ENCODE data around the gene GLTPD2.

The GLTPD2 gene

DNA sequence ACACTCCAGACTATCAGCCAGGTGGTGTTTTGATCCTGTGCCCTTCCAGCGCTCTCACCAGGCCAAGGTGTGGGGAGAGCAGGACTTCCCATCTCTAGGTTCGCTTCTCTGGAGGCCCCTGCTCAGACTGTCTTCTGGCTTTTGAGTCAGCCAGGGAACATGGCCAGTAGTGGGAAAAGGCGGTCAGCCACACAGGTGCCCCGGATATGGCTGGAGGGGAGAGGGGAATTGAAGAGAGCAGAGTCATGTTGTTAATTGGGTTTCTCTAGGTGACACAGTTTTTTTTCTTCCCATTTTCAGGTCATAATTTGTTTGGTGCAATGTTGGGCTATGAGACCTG lies 45.9 kb downstream of the GLTPD2 start:
- TF ChIP-seq, protein P1, sequence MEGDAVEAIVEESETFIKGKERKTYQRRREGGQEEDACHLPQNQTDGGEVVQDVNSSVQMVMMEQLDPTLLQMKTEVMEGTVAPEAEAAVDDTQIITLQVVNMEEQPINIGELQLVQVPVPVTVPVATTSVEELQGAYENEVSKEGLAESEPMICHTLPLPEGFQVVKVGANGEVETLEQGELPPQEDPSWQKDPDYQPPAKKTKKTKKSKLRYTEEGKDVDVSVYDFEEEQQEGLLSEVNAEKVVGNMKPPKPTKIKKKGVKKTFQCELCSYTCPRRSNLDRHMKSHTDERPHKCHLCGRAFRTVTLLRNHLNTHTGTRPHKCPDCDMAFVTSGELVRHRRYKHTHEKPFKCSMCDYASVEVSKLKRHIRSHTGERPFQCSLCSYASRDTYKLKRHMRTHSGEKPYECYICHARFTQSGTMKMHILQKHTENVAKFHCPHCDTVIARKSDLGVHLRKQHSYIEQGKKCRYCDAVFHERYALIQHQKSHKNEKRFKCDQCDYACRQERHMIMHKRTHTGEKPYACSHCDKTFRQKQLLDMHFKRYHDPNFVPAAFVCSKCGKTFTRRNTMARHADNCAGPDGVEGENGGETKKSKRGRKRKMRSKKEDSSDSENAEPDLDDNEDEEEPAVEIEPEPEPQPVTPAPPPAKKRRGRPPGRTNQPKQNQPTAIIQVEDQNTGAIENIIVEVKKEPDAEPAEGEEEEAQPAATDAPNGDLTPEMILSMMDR (IDR thresholded peaks at IDR 0.05; ENCODE audit: insufficient read depth, missing control alignments) = no peak
- FAIRE-seq (no peak), DNase-seq (ENCODE audit: insufficient read length, low spot score) (no peak)

DNA sequence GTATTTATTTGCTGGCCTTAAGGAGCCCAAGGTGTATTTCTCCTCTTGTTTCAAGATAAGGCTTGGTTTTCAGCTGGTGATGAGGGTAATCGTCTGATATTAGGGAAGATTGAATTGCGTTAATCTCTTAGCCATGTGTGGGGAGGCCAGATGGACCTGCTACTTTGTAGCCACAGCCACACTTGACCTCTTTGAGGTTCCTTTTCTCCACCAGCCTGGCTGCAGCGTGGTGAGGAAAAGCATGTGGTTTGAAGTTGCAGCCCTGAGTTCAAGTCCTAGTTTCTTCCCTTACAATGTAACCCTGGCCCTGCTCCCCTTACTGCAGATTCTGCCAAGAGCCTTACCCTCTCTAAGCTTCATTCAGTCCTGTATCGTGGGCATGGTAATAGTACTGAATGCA lies 47.5 kb downstream of the GLTPD2 start:
- DNase-seq (ENCODE audit: insufficient read length, low spot score) (no peak), FAIRE-seq (no peak)
- TF ChIP-seq, protein P1 (IDR thresholded peaks at IDR 0.05; ENCODE audit: insufficient read depth, missing control alignments) = no peak

DNA sequence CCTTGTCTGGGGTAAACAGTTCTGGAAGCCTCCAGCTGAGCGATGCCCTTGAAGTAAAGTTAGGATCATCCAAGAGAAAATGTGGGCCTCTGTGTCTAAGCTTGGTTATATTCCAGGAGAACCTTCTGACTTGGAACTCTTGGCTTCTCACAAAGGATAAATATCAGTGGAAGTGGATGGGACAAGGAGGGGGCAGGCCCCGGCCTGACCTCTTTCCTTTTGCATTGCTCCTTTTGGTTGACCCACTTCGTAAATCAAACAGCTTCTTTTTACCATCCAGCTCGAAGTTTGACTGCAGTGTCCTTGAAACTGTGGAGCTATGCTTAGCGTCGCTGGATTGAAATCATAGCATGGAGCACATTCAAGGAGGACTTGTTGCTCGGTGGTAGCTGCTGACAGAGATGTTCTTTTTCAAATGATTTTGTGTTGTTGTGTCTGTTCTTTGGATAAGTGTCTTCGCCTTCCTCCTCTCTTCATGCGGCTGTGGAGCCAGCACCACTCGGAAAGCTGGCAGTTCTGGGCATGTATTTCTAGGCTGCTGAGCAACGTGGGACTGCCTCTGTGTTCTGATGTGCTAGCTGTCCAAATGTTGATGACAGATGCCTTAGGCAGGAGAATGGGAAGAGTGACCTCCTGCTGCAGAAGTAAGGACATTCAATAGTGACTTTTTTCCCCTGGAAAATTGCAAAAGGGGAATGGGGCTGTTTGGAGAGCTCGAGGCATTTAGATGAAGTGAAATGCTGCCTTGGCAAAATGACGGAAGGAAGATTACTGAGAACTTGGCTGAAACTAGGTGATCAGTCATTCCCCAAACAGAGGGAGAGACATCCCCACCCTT lies 48.9 kb downstream of the GLTPD2 start:
- TF ChIP-seq, protein P1 (IDR thresholded peaks at IDR 0.05; ENCODE audit: insufficient read depth, missing control alignments) = no peak
- DNase-seq (ENCODE audit: insufficient read length, low spot score) (no peak), FAIRE-seq (no peak)

DNA sequence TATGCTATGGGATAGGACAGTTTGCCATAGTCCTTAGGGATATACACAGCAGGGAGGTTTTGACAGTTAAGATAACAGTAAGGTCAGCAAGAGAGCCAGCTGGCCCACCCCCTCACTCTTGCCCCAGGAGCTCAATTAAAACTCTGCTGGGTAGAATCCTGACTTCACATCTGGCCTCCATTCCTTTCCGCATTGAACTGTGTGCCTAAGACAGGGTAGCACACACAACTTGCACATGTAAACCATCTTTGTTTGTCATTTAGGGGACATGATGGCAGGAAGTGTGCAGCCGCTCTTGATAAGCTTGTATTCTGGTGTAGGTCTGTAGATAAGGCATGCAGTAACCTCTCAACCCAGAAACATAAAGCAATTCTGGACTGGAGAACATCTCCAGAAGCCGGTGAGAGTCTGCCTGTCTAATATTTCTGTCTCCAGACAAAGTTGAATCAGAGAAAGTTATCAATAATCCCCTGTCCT lies 49.6 kb downstream of the GLTPD2 start:
- DNase-seq (ENCODE audit: insufficient read length, low spot score) (no peak), FAIRE-seq (no peak)
- TF ChIP-seq, protein P1 (IDR thresholded peaks at IDR 0.05; ENCODE audit: insufficient read depth, missing control alignments) = no peak

DNA sequence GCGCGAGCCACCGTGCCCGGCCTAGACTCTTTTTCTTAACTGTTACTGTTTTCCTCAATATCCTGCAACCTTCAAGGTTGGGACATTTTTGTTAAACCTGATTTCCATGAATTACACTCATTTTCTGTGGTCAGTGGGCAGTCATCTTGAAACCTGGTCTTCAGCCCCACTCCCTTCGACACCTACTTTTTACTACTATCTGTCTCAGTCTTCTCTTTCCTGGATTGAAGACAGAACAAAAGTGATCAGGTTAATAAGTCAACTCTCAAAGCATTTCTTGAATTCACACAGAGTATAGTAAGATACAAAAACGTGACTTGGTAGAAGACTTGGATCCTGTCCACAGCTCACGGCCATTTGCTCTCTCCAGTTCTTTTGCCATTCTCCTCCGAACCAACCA lies 50.5 kb downstream of the GLTPD2 start:
- TF ChIP-seq, protein P1 (IDR thresholded peaks at IDR 0.05; ENCODE audit: insufficient read depth, missing control alignments) = no peak
- no peak for DNase-seq (ENCODE audit: insufficient read length, low spot score)
- no peak for FAIRE-seq

Data from D721Med (cell line).